A673 (cell line): ENCODE results near the gene OCSTAMP.

Experiments used
- EZH2 ChIP-seq: fragments of 200-600 bp; sonication (generic); IDR thresholded peaks from 2 replicates; pipeline ENCODE4 v1.6.1; 2017; ENCODE audit warnings: borderline replicate concordance, low read depth, mild to moderate bottlenecking, mixed read lengths, antibody characterized with exemption, low read length; ENCODE audit not compliant: poor library complexity, severe bottlenecking
- TF ChIP-seq, protein P1 (sequence below): fragments of 300-800, 200-600 bp; sonication (generic); conservative IDR thresholded peaks from 2 replicates; pipeline ENCODE4 v1.5.1; 2017; ENCODE audit warnings: low read depth, mild to moderate bottlenecking, antibody characterized with exemption, low read length, moderate library complexity, mixed read lengths

DNA sequence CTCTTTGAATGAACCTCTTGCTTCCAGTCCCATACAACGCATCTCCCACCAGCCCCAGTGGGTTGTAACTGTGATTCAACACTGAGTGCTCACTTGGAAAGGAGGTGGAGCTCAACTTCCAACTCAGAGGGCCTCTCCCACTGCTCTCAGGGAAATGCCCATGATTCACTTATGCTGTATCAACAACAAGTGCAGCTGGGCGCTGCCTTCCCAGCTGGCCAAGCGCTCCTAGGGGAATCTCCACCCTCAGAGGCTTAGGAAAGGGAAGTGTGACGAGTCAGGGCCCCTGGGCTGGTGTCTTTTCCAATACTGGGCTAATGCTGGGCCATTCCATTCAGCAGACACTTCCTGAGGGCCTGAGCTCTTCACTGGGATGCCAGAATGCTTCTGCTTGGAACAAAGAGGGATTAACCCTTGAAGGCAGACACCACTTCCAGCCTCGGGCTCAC, 8.1 kb upstream of the OCSTAMP start:
- TF ChIP-seq, protein P1, sequence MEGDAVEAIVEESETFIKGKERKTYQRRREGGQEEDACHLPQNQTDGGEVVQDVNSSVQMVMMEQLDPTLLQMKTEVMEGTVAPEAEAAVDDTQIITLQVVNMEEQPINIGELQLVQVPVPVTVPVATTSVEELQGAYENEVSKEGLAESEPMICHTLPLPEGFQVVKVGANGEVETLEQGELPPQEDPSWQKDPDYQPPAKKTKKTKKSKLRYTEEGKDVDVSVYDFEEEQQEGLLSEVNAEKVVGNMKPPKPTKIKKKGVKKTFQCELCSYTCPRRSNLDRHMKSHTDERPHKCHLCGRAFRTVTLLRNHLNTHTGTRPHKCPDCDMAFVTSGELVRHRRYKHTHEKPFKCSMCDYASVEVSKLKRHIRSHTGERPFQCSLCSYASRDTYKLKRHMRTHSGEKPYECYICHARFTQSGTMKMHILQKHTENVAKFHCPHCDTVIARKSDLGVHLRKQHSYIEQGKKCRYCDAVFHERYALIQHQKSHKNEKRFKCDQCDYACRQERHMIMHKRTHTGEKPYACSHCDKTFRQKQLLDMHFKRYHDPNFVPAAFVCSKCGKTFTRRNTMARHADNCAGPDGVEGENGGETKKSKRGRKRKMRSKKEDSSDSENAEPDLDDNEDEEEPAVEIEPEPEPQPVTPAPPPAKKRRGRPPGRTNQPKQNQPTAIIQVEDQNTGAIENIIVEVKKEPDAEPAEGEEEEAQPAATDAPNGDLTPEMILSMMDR = no peak
- no peak for TF ChIP-seq EZH2
